HG03565 (cell line): ENCODE data around the gene PADI4.
"Not testable (repeated sequence)": the region's sequence is repeated elsewhere in the genome, so short reads cannot be mapped to it uniquely, and the experiment has no call there.

Source experiments
- ATAC-seq: cut with Tn5 transposase; IDR thresholded peaks from one replicate; pipeline ENCODE4 v1.9.1; 2021; ENCODE audit warnings: mild to moderate bottlenecking, moderate library complexity; ENCODE audit not compliant: unreplicated experiment

Gene PADI4

DNA sequence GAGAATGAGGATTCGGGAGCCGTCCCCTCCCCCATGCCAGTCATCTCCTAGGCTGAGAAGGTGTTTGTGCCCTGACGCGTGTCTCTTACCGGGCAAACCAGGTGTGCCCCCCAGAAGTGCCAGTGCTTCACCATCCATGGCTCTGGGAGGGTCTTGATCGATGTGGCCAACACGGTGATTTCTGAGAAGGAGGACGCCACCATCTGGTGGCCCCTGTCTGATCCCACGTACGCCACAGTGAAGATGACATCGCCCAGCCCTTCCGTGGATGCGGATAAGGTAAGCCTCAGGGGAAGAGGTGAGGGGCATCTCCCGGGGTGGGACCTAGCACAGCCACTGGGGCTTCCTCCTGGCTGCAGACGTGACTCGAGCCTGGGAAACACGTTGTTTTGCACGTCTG is 65.0 kb downstream of the PADI4 start:
- no peak for ATAC-seq

DNA sequence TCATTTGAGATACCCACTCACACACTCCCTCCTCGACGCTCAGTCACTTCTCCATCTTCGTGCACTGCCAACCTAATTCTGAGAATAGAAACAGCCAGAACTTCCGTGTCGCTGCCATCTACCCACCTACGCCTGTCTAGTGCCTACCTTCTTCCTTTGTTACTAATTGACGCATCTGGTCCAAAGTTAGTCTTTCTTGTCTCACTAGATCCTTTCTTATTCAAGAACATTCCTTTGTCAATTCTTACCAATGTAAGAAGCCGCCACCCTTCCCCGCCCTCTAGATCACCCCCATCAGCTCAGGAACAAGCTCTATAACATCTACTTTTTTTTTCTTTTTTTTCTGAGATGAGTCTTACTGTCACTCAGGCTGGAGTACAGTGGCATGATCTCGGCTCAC is 67.7 kb downstream of the PADI4 start:
- no peak for ATAC-seq

DNA sequence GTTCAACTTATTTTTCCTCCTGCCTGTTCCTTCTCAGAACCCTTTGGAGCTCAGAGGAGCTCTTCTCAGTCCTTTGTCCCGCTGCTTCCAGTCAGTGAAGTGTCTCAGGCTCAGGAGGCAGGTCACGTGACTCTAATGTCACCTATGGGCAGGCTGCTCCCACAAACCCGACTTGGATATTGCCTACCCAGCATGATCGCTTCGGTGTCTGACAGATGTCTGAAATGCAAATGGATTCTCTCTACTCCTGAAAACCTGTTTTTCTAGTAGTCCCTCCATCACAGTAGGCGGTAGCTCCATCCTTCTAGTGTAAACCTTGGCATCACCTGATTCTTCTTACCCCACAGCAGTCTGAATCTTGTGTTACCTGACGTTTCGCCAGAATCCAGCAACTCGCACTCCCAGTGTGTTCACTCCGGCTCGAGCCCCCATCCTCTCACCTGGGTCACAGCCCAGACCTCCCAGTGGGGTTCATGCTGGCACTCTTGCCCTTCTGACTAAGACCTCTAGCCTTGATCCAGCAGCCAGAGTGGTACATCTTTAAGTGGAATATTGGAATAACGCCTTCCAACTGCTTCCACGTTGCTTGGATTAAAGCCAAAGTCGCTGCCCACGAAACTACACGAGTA is 69.4 kb downstream of the PADI4 start:
- no peak for ATAC-seq

DNA sequence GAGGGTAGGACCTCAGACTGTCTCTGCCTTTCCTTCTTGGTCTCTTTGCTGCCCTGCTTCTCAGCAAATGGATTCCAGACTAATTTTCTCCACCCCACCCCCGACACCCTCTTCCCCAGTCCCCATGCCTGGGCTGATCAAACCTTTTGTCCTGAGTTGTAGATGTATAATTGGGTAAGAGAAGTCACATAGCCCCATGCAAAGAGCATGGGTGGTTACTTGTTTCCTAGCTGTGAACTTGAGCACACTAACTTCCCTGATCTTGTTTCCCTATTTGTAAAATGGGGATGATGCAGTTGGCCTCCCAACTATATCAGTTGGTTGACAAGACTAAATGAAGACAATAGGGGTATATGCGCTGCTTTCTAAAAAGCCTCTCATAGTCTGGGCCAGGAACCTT is 73.2 kb downstream of the PADI4 start:
- ATAC-seq, result no peak

DNA sequence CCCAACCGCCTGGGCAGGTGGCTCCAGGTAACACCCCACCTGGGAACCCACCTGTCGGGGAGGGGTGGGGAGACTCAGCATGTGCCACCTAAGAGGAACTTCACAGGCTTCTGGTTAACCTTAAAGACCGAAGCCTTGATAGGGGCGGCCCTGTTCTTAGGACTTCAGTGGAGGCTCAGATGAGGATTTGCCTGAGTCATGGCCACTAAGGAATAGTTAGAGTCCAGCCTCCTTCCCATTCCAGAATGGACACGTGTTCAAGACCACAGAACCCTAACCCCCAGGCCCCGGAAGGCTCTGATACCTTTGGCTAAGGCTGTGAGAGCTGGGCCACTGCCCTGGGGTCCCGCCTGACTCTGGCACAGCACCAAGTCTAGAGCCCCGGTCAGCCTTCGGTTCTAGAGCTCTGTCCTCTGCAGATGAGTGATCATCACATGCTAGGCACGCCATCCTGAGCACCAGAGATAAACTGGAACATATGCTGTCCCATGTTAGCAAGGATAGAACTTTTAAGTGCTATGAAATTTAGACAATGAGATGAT is 84.3 kb downstream of the PADI4 start:
- ATAC-seq, result no peak

DNA sequence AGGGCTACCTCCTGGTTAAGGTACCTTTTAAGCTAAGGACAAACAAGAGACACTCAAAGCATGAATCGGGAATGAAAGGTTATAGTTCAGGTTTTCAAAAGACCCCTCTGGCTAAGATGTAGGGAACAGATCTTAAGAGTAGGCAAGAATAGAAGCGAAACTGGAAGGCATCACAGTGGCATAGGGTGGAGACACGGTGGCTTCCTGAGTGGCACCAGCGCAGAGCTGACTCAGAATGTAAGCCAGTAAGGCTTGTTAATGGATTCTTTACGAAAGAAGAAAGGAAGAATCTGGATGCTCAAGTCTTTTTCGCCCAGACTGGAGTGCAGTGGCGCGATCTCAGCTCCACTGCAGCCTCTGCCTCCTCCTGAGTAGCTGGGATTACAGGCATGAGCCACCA is 85.2 kb downstream of the PADI4 start:
- no peak for ATAC-seq

DNA sequence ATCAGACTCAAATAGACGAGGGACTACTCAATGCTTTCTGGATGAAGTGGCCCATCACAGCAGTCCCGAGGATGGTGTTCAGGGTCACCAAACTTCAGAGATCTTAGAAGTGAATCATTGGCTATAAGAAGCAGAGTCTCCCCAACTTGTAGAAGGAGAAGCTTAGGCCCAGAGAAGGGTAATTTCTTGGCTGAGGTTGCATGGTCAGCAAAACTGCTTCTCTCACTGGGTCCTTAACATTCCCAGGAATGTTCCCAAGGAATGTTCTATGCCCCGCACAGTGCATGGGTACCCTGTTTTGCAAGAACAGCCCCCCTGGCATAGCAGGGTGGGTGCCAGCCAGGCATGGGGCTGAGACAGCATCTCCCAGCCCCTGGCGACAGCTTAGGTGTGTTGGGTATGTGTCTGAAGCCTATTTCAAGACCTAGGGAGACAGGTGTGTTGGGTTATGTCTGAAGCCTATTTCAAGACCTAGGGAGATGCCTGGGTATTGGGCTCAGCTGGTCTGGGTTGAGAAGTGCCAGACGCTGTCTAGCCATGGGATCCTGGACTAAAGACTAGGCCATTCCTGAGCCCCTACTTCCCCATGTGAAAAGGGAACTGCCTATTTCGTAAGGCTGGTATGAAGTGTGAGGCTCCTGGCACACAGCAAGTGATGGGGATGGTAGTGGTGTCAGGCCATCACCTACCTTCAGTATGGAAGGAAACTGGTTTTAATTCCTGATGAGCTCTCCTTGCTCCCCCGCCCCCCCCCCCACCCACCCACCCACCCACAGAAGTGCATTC is 90.1 kb downstream of the PADI4 start:
- no peak for ATAC-seq

DNA sequence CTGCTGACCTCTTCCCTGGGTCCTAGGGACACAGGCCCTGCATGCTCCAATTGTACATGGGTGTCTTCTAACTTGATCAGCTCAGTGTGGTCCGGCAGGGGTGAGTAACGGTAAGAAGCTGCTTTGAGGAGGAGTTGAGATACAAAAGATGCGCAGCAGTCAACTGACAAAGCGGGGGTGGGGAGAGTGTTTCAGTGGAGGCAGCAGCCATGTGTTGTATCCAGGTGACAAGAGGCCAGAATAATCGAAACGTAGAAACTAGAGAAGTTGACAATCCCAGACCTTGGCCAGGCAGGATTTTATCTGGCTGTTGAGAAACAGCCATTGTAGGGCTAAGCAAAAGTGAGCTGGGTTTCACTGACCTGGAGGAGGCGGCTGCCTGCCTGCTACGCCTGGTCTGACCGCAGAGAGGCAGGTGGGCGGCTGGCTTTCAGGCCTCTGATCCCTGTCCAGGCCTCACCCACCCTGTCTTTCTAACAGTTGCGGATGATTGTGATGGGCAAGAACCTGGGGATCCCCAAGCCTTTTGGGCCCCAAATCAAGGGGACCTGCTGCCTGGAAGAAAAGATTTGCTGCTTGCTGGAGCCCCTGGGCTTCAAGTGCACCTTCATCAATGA is 92.8 kb downstream of the PADI4 start:
- ATAC-seq, result no peak

GRCh38 chr1:17401841-17402240 is 93.8 kb downstream of the PADI4 start:
- no peak for ATAC-seq

DNA sequence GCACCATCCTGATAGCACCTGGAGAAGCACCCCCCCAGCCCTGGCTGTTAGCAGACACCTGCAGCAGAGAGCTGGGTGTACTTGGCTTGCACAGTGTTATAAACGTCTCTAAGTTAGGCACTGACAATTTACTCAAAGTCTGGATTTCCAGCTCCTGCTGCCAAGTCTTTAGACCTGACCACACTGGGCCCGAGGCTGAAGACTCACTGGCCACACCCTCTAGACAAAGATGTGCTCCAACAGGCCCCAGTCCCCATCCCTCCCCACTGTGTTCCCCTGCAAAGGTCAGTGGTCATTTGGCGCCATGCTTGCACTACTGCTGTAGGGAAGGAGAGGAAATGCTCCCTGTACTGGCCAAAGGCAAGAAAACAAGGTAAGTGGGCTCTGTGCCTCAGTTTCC is 95.1 kb downstream of the PADI4 start:
- ATAC-seq, result no peak

- no peak for ATAC-seq
These were observed 96.2 kb downstream of the PADI4 start for GRCh38 chr1:17404034-17404684.

GRCh38 chr1:17404820-17405219 is 96.8 kb downstream of the PADI4 start:
- ATAC-seq, result no peak

DNA sequence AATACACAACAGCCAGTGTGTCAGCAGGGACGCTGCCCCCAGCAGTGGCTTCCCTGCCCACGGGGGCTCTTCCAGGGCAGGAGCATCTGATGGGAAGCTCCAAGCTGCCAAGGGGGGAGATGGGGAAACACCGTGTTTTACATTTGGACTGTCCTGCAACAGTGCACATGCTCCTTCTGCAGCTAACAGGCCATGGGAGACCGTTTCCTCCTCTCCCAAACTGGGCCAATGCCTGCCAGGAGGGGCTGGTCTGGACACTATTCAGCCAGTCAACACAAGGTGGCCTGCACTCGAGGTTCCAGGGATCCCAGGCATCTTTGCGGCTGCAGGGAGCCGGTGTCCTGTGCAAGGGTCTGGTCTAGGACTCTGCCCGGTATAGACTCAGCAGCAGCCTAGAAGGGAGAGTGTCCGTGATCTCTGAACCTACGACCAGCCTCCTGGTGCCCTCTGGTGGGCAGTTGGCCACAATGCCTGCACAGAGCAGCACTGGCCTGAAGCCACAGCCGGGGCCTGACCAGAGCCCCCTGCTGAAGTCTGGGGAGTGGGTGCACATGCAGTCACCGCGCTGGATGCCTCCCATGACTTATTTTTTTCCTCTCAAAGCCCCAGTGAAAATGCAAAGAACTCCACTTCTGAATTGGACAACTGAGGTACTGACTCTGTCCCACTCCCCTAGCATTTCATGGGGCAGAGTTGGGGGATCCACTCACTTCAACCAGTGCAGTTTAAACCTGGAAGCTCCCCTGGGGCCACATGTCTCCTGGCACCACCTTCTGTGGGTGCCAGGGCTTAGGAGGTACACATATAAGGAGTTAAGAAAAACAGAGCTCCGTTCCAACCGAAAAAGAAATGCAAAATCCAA is 98.1 kb downstream of the PADI4 start:
- ATAC-seq, result no peak

- ATAC-seq, result not testable (repeated sequence)
These were observed 98.9 kb downstream of the PADI4 start for GRCh38 chr1:17406760-17407475.

- ATAC-seq, result not testable (repeated sequence)
These were observed 100.0 kb downstream of the PADI4 start for GRCh38 chr1:17407786-17408514.

- ATAC-seq, result no peak
These were observed 101.4 kb downstream of the PADI4 start for GRCh38 chr1:17409391-17409811.

DNA sequence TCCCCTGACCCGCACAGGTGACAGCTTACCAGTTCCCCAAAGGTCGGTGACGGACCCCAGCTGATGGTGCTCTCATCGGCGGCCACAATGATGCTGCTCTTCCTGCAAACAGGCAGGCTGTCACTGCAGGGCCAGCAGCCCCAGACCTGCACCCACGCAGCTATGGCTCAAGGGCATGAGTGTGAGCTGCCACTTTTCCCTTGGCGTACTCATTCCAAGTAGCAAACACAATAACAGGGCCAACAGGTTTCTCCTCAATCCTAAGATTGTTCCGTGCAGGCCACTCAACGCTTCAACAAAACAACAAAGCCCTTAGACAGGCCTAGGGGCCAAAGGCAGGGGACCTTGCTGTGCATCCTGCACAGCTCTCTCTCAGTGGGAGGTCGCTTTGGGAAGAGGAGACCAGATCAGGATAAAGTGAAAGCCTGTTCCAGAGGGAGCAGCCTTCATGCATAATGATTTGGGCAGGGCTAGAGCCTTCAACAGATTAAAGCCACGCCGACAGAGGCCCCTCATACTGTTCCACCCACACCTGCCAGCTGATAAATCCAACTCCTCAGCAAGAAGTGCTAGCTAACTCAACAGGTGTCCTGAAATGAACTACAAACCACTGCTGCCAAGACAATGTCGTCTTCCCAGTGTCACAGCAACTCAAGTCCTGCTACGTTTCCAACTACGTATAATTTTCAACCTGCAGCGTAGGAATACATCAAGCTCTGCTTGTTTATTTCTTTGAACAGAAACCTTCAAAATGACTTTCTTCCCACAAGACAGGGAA is 104.3 kb downstream of the PADI4 start:
- no peak for ATAC-seq
